Fibroblast of villous mesenchyme (primary cell): ENCODE data around the gene PRDM15. TPM values are rescaled to one million over a fixed set of nuclear protein-coding genes. Genes with fewer than 3 reads are reported as not detected.

ENCODE experiments used
- DNase-seq: peaks from one replicate; pipeline ENCODE4 v3.0.0-alpha.2; 2010; ENCODE audit warnings: low read depth
- H3K4me3 ChIP-seq: 2 replicates; pipeline ENCODE4 v1.5.1; 2011; ENCODE audit warnings: low read depth, mild to moderate bottlenecking, low read length
- total RNA-seq: library from RNA; depleted of rRNA; stranded (reverse); fragments of >200 nt; gene quantifications from 2 replicates; pipeline ENCODE4 v1.2.3, GENCODE V29; 2012
- TF ChIP-seq, protein P1 (sequence below): IDR thresholded peaks from 2 replicates; pipeline ENCODE4 v1.5.1; 2012; ENCODE audit warnings: low read depth, mild to moderate bottlenecking, low read length; ENCODE audit not compliant: insufficient read depth

PRDM15 gene
- total RNA-seq, 1 donor = 5.2 TPM

DNA sequence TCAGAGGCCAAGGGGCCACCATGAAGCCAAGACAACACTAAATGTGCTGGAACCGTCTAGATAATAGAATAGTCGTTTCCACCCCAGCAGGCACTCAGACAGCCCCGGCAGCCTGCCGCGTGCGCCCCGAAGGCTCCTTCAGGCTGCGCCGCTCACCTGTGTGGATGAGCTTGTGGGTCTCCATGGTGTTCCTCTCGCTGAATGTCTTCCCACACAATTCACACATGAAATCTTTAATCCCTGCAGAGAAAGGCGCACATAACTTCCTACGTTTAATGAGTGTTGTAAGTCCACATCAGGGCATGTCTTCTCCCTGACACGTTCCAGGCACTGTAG is 68.6 kb downstream of the PRDM15 start:
- H3K4me3 ChIP-seq = no peak overlapping the region
- TF ChIP-seq, protein P1, sequence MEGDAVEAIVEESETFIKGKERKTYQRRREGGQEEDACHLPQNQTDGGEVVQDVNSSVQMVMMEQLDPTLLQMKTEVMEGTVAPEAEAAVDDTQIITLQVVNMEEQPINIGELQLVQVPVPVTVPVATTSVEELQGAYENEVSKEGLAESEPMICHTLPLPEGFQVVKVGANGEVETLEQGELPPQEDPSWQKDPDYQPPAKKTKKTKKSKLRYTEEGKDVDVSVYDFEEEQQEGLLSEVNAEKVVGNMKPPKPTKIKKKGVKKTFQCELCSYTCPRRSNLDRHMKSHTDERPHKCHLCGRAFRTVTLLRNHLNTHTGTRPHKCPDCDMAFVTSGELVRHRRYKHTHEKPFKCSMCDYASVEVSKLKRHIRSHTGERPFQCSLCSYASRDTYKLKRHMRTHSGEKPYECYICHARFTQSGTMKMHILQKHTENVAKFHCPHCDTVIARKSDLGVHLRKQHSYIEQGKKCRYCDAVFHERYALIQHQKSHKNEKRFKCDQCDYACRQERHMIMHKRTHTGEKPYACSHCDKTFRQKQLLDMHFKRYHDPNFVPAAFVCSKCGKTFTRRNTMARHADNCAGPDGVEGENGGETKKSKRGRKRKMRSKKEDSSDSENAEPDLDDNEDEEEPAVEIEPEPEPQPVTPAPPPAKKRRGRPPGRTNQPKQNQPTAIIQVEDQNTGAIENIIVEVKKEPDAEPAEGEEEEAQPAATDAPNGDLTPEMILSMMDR = no peak
- no peak for DNase-seq

DNA sequence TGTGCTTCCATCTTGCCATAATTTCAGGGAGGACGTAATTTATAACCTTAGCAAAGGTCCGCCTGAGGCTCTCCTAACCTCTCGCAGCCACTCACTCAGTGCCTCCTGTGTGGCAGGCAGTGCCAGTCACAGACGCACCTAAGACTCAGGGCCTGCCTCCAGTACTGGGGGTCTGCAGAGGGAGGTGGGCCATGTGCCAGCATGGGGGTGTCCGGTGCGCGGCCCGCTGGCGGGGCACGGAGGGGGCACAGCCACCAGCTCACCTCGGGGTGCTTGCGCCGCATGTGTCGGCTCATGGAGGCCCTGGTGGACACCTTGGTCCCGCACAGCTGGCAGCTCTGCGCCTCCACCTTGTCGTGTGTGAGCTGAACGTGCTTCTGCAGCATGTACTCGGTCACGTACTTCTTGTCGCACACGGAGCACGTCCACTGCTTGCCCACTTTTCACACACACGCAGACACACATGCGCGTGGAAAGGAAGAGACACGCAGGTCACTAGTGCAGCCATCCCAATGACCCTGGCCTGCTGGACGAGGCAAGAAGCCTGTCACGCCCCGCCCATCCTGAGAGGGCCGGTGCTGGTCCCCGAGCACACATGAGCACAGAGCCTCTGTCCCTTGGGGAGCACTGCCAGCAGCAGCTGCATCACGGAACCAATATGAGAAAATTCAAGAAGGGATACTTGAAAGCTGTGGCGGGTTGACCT is 69.1 kb downstream of the PRDM15 start:
- no peak for DNase-seq
- H3K4me3 ChIP-seq = no peak overlapping the region
- TF ChIP-seq, protein P1 = no peak

DNA sequence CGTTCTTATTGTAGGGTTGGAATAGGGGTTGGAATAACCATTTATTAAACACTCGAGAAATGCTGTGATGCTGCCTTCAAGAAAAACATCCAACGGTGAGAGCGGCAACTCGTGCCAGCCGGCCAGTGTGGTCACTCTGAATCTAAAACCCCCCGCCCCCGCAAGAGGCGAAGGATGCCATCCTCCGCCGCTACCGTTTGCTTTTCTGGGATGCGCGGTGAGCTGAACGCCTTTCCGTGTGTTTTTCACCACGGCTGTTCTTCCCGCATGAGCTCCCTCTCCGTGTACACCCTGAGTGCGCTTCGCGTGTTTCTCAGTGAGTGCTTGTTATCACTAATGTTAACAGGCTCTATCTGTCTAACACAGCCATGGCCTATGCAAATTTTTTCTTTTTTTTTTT is 70.3 kb downstream of the PRDM15 start:
- TF ChIP-seq, protein P1 = no peak

DNA sequence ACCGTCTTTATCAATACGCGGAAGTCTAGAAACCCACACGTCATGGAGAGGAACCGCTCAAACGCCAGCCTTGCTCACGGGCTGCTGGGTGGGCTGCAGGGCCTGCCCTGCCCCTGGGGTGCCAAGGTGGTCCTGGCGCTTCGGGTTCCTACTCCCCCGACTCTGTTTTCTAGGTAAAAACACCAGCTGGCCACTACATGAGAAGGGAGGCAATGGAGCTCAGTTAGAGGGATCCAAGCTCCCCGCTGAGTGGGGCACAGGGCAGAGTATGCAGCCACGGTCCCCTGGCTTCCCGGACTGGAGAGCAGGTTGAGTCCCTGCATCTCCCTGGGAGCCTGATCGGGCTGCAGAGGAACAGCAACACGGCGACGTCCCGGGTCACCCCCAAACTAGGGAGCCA is 71.0 kb downstream of the PRDM15 start:
- TF ChIP-seq, protein P1 = no peak
- DNase-seq = no peak
- H3K4me3 ChIP-seq = no peak overlapping the region

More for the DNA sequence above, 70.3 kb downstream of the PRDM15 start:
- H3K4me3 ChIP-seq = no peak overlapping the region
- DNase-seq = no peak

DNA sequence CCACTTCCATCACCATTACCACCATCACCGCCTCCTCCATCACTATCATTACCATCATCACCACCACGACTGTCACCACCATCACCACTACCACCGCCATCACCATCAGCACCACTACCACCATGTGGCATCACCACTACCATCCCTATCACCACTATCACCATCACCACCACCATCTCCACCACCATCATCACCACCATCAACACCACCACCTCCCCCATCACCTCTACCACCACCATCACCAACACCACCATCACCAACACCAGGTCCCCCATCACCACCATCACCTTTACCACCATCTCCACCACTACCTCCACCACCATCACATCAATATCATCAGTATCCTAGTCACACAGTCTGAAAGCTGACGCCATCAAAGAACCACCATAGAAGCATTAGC is 72.4 kb downstream of the PRDM15 start:
- DNase-seq = no peak
- TF ChIP-seq, protein P1 = no peak
- no peak overlapping the region for H3K4me3 ChIP-seq

DNA sequence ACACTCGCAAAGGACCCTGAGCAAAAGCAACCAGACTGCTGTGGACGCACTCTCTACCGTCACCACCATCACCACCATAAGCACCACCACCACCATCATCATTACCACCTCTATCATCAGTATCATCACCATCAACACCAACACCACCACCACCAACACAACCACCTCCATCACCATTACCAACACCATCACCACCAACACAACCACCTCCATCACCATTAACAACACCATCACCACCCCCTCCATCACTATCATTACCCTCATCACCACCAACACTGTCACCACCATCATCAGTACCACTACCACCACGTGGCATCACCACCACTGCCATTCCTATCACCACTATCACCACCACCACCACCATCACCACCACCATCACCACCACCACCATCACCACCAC is 73.5 kb downstream of the PRDM15 start:
- H3K4me3 ChIP-seq = no peak overlapping the region
- TF ChIP-seq, protein P1 = no peak
- no peak for DNase-seq

DNA sequence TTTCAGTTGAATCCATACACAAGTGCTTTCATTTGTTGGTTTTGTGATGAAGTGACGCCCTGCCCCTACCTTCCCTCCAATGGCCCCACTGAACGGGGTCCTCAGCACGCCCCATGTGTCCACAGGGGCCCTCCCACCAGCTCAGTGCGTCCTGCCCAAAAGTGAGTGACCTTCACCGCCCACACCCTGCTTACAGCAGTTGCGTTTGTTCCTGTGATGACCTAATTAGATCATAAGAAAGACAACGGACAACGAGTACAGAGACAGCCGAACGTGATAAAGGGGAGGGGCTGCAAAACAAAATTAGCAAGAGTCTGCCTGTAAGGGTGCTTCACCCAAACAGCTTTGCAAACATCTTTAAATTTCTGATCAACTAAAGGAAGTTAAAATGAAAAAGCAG is 74.1 kb downstream of the PRDM15 start:
- H3K4me3 ChIP-seq = no peak overlapping the region
- peak; percentile 30 for DNase-seq
- TF ChIP-seq, protein P1 = no peak
